Right atrium auricular region (tissue), 2 donors: ENCODE measurements around the gene CCL5. TPM values are rescaled to one million over a fixed set of nuclear protein-coding genes. Genes with fewer than 3 reads are reported as not detected.
"Not testable (repeated sequence)": the region's sequence is repeated elsewhere in the genome, so short reads cannot be mapped to it uniquely, and the experiment has no call there.

Source experiments
- DNase-seq: peaks from one replicate; pipeline ENCODE4 v3.0.0-alpha.2; 2019; ENCODE audit warnings: low spot score
- H3K27ac ChIP-seq, 2 donors: fragments of 200-600 bp; sonication (generic); 1 replicate in 1 of 2; 2 replicates in 1 of 2; pipeline ENCODE4 v1.5.1; 2016 to 2019
- H3K27me3 ChIP-seq, 2 donors: fragments of 200-600 bp; sonication (generic); one replicate each; pipeline versions ENCODE4 v1.5.1 to v1.6.0; 2017 to 2019
- H3K36me3 ChIP-seq: fragments of 200-600 bp; sonication (generic); one replicate; pipeline ENCODE4 v1.5.1; 2016
- H3K4me1 ChIP-seq, 2 donors: fragments of 200-600 bp; sonication (generic); one replicate each; pipeline versions ENCODE4 v1.5.1 to v1.6.0; 2017 to 2019
- H3K4me3 ChIP-seq, 2 donors: fragments of 200-600 bp; sonication (generic); 1 replicate in 1 of 2; 2 replicates in 1 of 2; pipeline ENCODE4 v1.5.1; 2017 to 2019; ENCODE audit warnings: mild to moderate bottlenecking in 1 of 2, moderate library complexity in 1 of 2
- H3K9me3 ChIP-seq, 2 donors: fragments of 200-600 bp; sonication (generic); one replicate each; pipeline ENCODE4 v1.5.1; 2019
- CTCF ChIP-seq, 2 donors: fragments of 200-600 bp; sonication (generic); IDR thresholded peaks; one replicate each; pipeline ENCODE4 v1.5.1; 2019; ENCODE audit warnings: antibody characterized with exemption in 2 of 2
- total RNA-seq, 2 donors: library from RNA; depleted of rRNA; stranded (reverse); fragments of >200 nt; gene quantifications; one replicate each; pipeline ENCODE4 v1.1.0, GENCODE V29; 2016

The CCL5 gene
- total RNA-seq, 2 donors from 2014 or later: 1.0 to 3.1 TPM

GRCh38 chr17:35903451-35903850 lies 23.3 kb upstream of the CCL5 start:
- no peaks in the 10 kb centered on the region for H3K36me3 ChIP-seq
- H3K9me3 ChIP-seq: no peaks in the 10 kb centered on the region
- no peak for TF ChIP-seq CTCF (IDR thresholded peaks at IDR 0.05)
- no peak for DNase-seq
- H3K27me3 ChIP-seq: no peaks in the 10 kb centered on the region
- H3K4me3 ChIP-seq: no peak overlapping the region
- H3K4me1 ChIP-seq: no peaks in the 10 kb centered on the region
- H3K27ac ChIP-seq: no peak overlapping the region

GRCh38 chr17:35901631-35902175 lies 21.5 kb upstream of the CCL5 start:
- Histone ChIP-seq H3K27ac (no peak overlapping the region), H3K4me3 (no peak overlapping the region), H3K9me3 (no peaks in the 10 kb centered on the region), H3K36me3 (no peaks in the 10 kb centered on the region), H3K4me1 (no peaks in the 10 kb centered on the region), H3K27me3 (no peaks in the 10 kb centered on the region)
- TF ChIP-seq CTCF (IDR thresholded peaks at IDR 0.05): no peak
- DNase-seq: no peak

GRCh38 chr17:35900708-35901480 lies 20.7 kb upstream of the CCL5 start:
- Histone ChIP-seq H3K4me3 (no peak overlapping the region), H3K27me3 (no peaks in the 10 kb centered on the region), H3K4me1 (no peaks in the 10 kb centered on the region), H3K36me3 (no peaks in the 10 kb centered on the region), H3K27ac (no peak overlapping the region), H3K9me3 (no peaks in the 10 kb centered on the region)
- no peak for TF ChIP-seq CTCF (IDR thresholded peaks at IDR 0.05)
- DNase-seq: no peak

- H3K9me3 ChIP-seq: no peaks in the 10 kb centered on the region
- H3K27me3 ChIP-seq: no peaks in the 10 kb centered on the region
- no peak overlapping the region for H3K27ac ChIP-seq
- H3K36me3 ChIP-seq: no peaks in the 10 kb centered on the region
- DNase-seq: no peak
- TF ChIP-seq CTCF (IDR thresholded peaks at IDR 0.05): no peak
- H3K4me1 ChIP-seq: no peaks in the 10 kb centered on the region
- H3K4me3 ChIP-seq: no peak overlapping the region
Measured at GRCh38 chr17:35900280-35900679, 20.1 kb upstream of the CCL5 start.

GRCh38 chr17:35898283-35899070 lies 18.3 kb upstream of the CCL5 start:
- no peaks in the 10 kb centered on the region for H3K27me3 ChIP-seq
- TF ChIP-seq CTCF (IDR thresholded peaks at IDR 0.05): no peak
- no peak overlapping the region for H3K27ac ChIP-seq
- DNase-seq: no peak
- H3K4me3 ChIP-seq: no peak overlapping the region
- H3K36me3 ChIP-seq: no peaks in the 10 kb centered on the region
- H3K9me3 ChIP-seq: no peaks in the 10 kb centered on the region
- no peaks in the 10 kb centered on the region for H3K4me1 ChIP-seq

GRCh38 chr17:35897772-35898171 lies 17.6 kb upstream of the CCL5 start:
- not testable (repeated sequence) for DNase-seq, H3K27me3 ChIP-seq, H3K4me3 ChIP-seq, H3K9me3 ChIP-seq, H3K36me3 ChIP-seq, H3K4me1 ChIP-seq, H3K27ac ChIP-seq
